HUDEP-2 (cell line): Measurements from ENCODE around the gene ATCAY.
"Not testable (repeated sequence)": the region's sequence is repeated elsewhere in the genome, so short reads cannot be mapped to it uniquely, and the experiment has no call there.

Experiments
- DNase-seq, 76 experiments: peaks; one replicate each; lab custom pipeline; 2025; ENCODE audit not compliant: unreplicated experiment in 76 of 76; lab: John Stamatoyannopoulos, UW

The ATCAY gene

DNA sequence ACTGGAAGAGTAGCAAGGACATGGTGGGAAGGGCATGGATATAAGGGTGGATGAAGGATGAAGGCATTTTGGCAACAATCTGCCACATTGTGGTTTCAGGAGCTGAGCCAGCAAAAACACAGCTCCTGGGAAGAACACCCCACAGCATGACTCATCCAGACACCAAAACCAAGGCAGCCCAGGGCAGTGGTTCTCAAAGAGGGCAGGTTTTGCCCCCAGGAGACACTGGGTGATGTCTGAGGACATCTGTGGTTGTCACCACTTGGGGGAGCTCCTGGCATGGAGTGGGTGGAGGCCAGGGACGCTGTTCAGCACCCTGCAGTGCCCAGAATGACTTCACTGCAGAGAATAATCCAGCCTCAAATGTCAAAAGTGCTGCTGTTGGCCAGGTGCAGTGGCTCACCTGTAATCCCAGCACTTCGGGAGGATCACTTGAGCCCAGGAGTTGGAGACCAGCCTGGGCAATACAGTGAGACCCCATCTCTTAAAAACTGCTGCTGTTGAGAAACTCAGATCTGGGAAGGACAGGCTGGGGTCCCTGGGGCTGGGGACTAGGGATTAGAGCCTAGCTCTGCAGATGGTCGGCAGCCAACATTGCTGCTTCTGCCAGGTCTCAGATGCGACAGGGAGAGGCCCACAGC lies 27.8 kb upstream of the ATCAY start:
- DNase-seq = peak in 16 of 76 experiments; percentile 6 to 65 (median 23)

DNA sequence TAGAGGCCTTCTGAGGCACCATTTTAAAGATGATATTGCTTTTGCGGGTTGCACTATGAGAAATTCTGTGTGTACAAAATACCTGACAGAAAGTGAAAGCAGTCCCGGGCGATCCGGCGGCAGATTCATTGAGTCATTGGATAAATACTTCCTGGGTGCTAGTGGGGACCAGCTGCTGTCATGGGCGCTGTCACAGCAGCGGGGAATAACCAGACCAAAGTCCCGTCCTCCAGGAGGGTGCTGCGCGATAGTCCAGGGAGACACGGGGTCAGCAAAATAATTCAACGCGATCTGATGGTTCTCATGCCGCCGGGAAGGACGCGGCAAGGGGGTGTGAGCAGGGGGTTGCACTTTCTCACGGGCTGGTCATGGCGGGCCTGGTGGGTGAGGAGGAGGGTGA lies 25.2 kb upstream of the ATCAY start:
- no peak for DNase-seq

DNA sequence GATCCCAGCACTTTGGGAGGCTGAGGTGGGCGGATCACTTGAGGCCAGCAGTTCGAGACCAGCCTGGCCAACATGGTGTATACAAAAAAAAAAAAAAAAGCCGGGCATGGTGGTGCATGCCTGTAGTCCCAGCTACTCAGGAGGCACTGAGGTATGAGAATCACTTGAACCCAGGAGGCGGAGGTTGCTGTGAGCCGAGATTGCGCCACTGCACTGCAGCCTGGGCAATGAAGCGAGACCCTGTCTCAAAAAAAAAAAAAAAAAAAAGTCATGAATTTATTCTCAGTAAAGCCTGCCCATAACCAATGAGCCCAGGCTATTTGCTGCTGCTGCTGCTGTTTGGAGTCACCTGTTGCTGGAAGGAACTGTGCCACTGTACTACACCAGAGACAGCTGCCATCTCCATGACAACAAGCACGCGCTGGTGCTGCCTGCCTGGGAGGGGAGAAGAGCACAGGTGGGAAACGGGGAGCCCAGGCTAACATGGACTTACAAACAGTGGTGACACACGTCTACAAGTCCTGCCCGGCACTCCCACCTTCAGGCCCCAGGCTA lies 23.0 kb upstream of the ATCAY start:
- no peak for DNase-seq

DNA sequence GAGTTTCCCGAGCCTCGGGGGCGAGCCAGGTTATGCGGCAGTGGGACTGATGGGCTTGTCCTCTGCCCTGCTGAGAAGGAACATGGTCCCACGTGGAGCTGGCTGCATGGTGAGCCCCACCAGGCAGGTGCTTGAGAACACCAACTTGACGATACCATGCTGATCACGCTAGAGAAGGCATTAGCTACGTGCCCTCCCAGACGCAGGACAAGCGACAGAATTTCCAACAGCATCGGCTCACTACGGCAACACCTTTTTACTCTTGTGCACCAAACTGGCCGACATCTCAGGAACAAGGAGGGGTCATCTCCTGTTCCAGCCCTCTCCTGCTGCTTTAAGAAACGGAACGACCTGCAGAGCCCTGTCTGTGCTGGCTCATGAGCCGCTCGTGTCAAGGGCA lies 20.0 kb upstream of the ATCAY start:
- no peak for DNase-seq

DNA sequence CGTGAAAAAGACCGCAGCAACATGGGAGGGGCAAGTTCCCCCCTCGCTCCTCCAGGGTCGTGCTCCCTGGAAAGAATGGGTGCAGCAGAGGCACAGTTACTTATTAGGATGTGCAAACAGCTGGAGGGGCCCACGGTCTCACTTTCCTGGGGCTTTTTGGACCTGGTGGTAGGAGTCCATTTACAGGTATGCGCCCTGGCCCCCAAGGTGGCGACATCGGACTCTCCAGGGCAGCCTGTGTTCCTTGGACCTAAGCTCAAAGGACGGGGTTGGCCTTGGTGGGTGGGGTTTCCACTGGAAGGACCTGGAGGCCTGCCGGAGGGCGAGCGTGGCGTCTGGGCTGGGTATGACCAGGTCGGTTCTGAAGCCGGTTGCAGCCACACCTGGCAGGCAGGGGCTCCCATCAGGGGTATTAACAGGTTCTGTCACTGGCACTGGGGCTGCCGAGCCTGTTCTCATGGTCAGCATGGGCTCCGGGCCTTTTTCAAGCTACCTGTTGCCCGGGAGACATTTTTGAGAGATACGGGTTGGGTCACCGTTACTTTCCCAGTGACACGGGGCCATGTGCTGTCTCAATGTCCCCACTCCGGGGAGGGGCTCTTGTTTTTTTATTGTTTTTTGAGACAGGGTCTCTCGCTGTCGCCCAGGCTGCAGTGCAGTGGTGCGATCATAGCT lies 17.5 kb upstream of the ATCAY start:
- no peak for DNase-seq

DNA sequence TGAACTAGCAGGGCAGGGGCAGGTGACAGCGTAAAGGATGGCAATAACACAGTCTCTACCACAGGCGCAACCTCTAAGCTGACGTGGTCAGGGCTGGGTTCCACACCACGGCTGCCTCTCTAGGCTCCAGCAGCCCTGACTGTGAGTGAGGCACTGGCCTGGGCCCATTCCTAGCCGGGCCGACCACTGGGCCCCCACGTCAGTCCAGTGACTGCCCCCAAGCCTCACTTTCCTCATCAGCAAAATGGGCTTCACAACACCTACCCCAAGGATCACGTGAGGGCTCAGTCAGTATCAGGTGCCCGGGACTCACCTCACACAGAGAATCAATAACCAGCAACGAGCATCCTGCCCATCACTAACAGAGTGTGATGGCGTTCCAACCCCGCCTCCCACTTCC lies 16.8 kb upstream of the ATCAY start:
- no peak for DNase-seq

DNA sequence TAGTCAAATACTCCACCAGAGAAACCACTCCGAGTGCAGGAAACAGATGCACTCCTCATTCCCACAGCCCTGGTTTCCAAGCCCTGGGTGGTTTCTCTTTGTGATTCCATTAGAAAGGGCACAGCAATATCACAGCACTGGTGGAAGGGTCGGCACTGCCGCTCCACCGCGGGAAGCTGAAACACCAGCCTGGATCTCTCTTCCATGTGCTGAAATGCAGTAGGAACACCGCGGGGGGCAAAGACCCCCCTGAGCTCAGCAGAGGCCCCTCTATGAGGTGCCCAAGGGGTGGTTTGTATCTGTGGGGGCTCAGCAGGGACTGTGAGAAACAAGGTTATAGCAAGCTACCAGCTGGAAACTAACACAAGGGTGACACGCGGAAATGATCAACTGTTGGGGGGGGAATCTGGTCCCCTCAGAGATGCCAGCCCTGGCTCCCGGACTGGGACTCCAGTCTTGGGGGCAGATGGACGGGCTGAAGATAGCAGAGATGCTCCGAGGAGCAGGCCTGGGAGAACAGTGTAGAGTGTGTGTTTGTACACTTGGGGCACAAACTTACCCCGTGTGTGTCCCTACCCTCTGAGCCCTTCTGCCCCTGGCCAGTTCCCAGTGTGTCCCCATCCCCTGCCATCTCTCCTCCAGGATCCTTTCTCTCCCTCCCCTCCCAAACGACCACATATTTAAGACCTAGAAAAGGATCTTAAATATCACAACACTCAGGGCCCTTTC lies 13.4 kb upstream of the ATCAY start:
- no peak for DNase-seq

DNA sequence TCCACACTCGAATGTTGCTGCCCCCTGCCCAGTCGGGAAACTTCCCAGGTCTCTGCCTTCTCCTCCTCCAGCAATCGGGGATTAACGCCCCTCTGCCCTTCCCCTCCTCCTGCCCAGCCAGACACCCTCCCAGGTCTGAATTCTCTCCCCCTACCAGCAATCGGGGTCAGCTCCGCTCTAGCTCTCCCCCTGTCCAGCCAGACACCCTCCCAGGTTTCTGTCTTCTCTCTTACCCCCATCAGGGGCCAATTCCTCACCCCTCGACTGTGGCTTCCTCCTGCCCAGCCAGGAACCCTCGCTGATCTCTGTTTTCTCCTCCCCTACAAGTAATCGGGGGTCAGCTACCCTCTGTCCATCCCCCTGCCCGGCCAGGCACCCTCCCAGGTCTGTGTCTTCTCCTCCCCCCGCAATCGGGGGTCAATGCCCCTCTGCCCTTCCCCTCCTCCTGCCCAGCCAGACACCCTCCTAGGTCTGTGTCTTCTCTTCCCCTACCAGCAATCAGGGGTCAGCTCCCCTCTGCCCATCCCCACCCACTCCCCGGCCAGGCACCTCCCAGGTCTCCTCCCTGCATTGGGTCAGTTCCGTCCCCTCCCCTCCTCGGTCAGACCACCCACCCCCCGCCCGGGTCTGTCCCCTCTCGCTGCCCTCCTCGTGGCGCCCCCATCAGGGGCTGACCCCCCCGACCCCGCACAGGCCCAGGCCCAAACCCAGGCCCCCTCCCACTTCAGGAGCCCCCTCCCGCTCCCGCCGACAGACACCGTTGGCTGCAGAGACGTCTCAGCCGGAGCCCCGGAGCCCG lies 12.3 kb upstream of the ATCAY start:
- peak in 3 of 76 experiments; percentile 15 to 28 (median 27) for DNase-seq

DNA sequence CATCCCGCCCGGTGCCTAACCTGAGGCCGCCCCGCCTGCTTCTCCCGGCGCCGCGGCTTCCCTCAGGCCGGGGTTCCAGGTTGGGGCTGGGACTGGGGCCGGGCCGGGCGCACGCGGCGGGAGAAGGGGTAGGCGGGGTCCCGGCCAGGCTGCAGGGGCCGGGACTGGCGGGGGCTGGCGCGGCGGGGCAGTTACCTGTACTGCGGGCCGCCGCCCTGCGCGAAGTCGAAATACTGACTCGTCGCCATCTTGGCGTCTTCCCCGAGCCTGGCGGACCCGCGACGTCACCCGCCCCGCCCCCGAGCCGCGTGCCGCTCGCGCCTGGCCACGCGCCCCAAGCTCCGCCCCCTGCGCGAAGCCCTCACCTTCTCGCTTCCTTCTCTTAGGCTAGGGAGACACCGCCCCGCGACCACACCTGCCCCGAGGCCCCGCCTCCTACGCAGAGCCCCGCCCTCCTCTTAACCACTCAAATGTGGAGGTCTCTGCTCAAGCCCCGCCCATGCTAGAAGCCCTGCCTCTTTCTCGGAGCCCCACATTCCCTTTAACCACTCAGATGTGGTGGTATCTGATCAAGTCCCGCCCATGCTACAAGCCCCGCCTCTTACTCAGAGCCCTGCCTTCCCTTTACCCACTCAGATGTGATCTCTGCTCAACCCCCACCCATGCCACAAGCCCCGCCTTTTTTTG lies 11.6 kb upstream of the ATCAY start, which contains the start of gene ZFR2:
ZFR2 (minus strand) TSS at position 269 of the 687 bp plus-strand sequence; CDS start at position 248, 21 bp downstream.
- DNase-seq = peak; percentile 78 to 100 (median 99)

DNA sequence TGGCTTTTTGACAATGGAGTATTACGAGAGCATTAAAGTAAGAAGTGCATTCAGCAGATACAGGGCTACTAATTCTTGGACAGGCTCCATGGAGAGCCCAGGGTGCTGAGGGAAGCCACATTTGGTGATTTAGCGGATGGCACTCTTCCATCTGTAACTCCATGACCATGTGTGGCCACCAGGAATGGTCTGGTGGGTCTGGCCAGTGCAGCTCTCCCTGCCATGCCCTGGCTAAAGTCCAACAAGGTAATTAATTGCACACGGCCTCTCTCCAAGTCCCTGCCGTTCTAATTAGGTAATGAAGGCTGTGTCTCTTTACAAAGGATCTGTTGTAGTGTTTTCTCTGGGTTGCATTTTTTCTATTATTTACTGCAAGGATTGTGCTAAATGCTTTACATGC lies 7.3 kb upstream of the ATCAY start:
- no peak for DNase-seq

DNA sequence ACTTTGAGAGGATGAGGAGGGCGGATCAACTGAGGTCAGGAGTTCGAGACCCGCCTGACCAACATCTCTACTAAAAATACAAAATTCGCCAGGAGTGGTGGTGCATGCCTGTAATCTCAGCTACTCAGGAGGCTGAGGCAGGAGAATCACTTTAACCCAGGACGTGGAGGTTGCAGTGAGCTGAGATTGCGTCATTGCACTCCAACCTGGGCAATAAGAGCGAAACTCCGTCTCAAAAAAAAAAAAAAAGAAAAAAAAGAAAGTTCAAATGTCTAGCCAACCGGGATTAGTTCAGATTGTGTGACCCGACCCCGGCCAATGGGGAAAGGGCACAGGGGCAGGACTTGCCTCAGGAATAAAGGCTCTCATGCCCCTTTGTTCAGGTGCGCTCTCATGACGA lies 5.8 kb upstream of the ATCAY start:
- DNase-seq = not testable (repeated sequence)

DNA sequence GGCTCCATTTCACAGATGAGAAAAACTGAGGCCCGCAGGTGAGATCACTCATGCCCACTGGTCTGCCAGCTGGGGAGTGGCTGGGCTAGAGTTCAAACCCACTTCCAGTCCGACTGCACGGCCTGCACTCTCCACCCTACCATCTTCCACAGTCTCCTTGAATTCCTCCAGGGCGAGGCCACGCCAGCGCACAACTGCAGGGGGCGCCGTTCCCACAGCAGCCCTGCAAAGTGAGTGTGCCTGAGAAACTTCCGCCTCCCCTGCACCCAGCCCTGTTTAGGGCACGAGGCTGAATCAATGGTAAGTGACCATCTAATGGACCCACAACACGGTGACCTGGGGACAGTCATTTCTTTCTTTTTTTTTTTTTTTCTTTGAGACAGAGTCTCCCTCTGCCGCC lies 829 bp upstream of the ATCAY start:
- DNase-seq = peak in 1 of 76 experiments; percentile 8

DNA sequence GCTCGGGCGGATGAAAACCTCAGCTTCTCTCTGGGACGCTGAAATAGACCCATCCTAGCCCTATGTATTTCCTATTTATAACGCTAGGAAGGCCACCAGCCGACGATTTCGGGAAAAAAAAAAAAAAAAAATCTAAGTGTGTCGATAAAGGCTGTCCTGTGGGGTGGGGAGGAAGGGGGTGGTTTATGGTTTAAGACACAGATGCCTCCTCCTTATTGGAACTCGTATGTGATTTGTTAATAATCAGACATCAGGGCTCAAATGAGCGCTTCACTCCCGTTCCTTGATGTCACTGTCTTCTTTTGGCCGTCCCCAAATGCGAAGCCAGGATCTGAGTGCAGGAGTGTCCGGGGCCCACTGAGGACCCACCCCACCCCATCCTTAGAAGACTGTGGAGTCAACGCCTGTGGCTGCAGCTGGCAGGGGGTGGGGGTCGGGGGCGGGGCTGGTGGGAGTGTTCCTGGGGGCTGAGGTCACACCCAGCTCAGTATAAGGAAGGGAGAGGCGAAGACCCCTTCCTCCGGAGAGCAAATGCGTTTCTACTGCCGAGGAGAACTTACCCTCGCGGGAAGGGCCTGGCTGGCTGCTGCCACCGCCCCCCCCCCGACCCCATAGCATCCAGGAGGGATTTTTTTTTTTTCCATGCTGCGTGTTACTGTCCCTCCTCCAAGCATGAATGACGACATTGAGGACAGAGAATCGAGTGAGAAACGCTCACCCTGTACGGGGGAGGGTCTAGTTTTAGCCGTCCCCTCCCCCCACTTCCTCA lies 971 bp downstream of the ATCAY start:
- no peak for DNase-seq

DNA sequence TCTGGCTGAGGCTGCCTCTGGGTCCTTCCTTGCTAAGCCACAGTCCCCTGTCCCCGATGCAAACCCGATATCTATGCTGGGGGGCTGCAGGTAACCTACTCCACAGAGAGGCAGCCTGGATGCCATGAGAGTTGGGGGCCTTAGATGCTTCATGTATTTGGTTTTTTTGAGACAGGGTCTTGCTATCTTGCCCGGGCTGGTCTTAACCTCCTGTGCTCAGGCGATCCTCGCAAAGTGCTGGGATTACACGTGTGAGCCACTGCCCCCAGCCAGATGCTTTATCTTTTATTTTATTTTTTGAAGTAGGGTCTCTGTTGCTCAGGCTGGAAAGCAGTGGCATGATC lies 1.5 kb downstream of the ATCAY start:
- DNase-seq = no peak

DNA sequence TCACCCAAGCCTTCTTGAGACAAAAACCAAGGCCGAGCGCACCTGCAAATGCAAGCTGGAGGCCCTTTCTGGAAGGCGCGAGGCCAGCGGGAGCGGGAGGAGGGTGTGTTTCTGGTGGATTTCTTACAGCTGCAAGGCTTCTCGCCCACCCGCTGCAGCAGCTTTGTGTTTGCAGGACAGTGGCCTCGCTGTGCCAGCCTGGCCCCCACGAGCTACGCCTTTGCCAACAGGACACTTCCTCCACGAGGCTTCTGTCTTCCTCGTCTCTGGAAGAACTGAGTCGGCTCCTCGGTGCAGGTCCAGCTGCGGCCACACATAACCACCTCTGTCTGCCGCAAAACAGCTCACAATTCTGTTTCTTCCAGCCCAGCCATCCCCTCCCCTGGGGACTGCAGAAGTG lies 10.1 kb downstream of the ATCAY start:
- no peak for DNase-seq

DNA sequence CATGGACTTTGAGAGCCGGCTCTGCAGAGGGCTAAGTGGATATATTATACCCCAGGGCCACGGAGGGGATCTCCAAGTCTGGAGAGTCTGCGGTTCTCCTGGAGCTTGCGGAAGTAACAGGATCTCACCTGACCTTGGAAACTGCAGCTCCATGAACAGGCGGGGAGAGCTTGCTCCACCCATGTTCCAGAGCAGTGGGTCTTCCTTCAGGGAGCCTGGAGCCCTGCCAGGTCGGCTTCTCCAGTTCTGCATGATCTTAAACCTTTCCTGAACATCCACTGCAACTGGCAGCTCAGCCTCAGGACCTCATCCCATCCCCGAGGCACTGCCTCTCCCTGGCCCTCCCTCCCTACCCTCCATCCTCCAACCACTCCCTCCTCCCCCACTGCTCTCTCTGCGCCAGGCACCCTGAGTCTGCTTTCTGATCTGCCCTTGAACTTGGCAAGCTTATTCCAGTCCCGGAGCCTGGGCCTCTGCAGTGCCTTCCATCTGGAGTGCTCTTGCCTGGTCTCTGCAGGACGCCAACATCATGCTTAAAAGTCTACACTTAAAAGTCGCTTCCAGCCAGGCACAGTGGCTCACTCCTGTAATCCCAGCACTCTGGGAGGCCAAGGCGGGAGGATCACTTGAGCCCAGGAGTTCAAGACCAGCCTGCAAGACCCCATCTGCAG lies 13.2 kb downstream of the ATCAY start:
- DNase-seq = no peak

DNA sequence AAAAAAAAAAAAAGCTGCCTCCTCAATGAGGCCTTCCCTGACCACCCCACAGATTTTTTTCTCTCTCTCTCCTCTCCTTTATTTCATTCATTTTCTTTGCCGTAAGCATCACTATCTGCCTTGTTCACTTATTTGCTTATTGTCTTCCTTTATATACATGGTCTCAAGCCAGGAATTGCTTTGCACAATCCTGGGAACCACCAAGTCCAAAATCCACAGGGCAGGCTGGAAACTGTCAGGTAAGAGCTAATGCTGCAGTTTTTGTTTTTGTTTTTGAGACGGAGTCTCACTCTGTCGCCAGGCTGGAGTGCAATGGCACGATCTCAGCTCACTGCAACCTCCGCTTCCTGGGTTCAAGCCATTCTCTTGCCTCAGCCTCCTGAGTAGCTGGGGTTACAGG lies 14.5 kb downstream of the ATCAY start:
- not testable (repeated sequence) for DNase-seq

DNA sequence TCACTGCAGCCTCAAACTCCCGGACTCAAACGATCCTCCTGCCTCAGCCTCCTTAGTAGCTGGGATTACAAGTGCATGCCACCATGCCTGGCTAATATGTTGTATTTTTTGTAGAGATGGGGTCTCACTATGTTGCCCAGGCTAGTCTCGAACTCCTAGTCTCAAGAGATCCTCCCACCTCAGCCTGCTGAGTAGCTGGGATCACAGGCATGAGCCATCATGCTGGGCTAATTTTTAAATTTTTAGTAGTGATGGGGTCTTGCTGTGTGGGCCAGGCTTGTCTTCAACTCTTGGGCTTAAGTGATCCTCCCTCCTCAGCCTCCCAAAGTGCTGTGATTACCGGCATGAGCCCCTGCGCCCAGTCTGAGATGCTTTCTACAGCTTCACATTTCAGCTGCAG lies 15.3 kb downstream of the ATCAY start:
- DNase-seq = no peak

DNA sequence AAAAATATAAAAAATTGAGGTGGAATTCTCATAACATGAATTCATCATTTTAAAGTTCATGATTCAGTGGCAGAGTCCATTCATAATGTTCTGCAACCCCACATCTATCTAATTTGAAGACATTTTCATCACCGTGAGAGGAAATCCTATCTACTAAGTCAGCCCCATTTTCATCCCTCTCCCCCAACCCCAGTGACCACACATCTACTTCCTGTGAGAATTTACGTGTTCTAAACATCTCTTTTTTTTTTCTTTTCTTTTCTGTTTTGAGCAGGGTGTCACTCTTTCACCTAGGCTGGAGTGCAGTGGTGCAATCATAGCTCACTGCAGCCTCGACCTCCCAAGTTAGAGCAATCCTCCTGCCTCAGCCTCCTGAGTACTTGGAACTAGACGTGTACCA lies 17.5 kb downstream of the ATCAY start:
- no peak for DNase-seq
